ENCODE results near the gene TMEM92.
"Not testable (repeated sequence)": the region's sequence is repeated elsewhere in the genome, so short reads cannot be mapped to it uniquely, and the experiment has no call there.

TMEM92 gene

DNA sequence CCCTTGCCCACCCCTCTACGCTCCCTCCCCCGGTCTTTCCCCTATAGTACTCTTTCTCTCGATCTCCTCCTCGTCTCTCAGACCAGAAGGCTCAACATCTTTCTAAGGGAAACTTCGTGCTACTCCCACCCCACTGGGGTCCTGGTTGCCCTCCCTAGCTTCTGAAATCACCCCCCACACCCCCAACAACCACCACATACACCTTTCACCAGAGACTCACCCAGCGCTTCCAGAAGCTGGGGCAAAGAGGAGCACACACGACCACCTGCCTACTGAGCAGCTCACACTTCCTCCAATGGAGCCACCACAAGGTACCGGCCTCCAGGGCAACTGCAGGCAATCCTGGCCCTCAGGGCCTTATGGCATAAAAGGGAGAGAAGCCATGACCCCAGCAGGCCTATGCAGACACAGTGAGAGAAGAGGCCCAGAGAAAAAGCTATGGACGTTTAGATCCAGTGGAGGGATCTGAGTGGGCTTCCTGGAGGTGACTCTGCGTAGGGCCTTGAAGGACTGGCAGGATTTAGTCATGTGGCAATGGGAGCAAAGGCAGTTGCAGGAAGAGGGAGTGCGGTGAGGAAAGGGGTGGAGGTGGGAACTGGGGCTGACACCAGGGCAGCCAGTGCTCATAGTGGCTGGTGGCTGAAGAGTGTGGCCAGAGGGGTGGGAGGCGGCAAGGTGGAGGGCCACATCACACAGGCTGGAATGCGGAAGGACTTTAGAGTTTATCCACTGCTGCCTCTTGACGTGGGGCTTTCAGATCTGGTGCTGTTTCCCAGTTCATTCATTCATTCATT lies 12.1 kb upstream of the TMEM92 start:
- no peak for FAIRE-seq

DNA sequence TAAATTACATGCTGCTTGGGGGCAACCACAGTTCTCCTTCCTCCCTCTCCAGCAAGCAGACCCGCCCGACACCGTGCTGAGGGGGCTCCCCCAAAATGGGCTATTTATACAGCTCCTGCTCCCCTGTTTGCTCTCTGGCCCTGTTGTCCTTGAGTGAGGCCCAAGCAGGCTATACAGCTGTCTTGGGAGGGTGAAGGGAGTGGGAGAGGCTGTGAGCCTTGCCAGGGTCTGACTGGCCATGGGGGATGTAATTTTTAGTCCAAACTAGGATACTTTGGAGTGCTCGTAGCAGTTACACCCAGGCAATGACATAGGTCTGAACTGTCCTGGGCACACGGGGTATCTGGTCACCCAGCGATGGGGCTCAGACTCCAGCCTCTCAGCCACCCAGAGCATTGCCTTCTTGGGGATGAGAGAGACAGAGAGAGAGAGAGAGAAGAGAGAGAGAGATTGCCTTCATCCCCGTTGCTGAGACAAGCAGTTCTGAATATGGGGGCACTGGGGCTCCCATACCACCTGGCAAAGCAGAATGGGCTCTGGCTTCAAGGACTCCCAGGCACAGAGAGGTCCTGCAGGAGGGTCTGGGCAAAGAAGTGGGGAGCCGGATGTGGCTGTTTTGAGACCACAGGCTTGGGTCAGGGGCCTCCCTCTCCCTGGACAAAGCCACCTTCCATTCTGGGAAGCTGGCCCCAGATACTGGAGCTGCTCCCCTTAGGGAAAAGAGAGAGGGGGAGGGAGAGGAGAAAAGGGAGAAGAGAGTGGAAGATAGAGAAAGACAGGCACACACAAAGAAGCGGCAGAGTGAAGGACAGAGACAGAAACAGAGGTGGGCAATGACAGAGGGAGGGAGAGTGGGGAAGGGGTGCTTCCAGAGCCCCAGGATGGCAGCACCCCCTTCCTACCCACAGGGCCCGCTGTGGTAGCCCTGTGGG lies 10.7 kb upstream of the TMEM92 start:
- no peak for FAIRE-seq

DNA sequence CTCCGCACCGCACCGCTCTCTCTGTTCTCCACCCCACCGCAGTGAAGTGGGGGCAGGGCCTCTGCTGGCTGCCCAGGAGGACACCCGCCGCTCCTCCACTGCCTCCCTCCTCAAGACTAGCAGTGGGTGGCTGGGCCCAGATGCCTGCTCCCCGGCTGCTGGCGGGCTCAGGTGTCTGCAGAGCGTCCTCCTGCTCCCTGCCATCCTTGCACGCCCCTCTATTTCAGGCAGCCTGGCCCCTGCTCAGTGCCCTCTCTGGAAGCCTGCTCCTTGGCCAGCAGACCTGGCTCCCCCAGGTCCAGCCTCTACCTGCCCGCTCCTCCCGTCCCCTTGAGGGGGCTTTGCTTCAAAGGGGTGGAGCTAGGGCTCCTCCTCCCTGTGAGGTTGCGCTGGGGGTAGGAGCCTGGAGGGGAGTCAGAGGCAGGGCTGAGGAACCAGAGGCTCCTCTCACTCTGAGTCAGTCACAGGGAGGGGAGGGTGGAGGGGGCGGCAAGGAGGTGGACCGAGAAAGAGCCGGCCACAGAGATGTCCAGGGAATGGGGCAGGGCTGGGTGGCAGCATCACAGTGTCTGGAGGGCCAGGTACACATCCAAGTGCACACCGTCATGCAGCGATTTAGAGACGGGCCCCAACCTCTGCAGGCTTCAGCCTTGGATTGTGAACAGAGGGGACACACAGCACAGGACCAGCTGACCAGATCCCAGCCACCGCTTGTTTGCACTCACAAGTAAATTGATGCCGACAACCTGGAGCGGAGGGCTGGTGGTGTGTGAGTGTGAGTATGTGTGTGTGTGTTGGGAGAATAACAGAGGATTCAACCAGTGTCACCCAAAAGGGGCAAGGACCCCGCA lies 9.8 kb upstream of the TMEM92 start:
- no peak for FAIRE-seq

DNA sequence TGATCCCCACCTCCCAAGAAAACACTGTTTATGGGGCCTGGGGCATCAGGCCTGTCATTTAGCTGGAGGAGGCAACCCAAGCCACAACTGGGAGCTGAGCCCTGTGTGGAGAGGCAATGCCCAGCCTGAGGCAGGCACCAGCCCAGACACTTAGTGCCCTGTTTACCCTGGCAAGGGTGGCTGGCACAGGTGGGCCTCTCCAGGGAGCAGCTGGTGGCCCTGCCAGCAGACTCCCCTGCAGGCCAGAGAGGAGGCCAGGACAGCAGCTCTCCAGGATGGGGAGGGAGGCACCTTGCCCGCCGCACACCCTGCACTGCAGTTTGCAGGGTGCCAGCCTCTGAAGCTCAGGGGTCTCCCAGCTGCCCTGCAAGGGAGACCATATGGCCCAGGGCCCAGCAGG lies 9.1 kb upstream of the TMEM92 start:
- FAIRE-seq: no peak

DNA sequence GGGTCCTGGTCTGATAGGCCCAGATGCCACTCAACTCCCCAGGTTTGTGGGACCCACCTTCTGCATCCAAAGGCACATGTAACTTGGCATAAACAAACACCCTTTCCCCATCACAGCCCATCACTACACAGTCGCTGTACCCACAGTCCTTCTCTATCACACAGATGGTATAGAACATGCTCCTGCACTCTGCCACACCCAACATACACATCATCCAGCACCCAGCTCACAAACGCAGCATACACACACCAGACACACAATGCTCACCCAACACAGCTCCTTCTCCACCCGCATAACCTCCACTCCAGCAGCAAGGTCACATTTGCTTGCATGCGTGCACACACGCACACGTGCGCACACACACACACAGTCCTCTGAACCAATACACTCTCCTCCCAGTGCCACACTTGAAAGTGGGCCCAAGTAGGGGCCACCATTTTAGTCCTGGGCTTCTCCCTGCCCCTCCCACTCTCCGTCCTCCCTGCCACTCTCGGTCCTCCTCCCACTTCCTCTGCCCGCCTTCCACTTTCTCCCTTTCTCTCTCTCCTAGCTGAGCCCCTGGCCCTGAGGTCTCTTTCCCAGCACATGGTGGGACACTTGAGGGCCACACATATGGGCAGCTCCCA lies 8.5 kb upstream of the TMEM92 start:
- FAIRE-seq: no peak

DNA sequence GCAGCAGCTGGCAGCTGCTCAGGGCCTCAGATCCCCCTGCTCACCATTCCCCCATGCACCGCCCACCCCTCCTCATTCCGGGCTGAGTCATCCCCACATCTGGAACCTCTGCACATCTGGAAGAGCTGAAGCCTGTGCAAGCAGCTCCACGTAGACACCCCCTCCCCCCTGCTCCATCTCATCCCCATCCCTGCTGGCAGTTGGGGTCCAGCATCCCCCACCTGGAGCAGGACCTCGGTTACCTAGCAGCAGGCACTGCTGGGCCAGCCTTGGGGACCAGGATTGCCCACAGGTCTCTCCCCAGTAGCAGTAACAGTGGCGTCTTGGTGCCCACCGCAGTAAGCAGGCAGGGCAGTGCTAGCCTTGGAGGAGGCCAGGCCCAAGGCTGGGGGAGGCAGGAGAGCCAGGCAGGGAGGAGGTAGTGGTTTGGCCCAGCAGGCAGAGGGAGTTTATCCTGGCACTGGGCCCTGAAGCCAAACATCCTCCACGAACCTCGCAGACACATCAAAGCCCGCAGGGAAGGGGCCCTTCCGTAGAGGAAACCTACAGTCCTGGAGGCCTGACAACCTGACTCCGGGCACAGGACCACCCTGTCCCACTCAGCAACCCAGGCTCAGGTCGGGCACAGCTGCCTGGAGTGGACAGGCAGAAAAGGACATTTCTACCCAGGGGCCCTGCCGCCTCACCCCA lies 7.7 kb upstream of the TMEM92 start:
- no peak for FAIRE-seq

DNA sequence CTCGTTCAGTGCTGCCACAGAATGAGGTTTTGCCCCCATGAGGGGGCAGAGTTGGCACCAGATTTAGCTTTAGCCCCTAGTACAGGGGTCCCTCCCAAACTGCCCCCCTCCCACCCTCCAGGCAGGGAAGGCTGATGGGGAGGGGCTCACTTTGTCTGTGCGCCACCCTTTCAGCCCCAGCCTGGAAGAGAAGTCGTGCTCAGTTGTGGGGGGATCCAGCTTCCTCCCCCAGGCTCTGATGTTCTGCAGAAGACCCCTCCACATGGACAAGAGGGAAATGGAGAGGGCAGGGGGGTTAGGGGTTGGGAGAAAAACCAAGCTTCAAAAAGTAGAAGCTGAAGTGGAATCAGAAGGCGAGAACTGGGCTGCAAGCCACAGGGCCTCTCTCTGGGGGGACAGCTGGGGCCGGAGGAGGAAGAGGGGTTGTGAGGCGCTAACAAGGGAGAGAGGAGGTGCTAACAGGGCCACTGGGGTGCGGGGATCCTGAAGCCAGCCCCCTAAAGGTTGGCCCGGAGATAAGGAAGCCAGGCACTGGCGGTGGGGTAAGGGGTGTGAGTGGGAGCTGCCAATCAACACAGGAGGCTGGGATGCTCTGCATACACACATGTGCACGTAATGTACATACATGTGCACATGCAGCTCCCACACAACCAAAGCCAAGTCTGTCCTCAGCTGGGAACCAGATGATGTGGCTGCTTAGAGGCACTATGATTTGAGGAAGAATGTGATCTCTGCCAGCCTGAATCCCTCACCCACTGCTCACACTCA lies 7.0 kb upstream of the TMEM92 start:
- FAIRE-seq: no peak

DNA sequence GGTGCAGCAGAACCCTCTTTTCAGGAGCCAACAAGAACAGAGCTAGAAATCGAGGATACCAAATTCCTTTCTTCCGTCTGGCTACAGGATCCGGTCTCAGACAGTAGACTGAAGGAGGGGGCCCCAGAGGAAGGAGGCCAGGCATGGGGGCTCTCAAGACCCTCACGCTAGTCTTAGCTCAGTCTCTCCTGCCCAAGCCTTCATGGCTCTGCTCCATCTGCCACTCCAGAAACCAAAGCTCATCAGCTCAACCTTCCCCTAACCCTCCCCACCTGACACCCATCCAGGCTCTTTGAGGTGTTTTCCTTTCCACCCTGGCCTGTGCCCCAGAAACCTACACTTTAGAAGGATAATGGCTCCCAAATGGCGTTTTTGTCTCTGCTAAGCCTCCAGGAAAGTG lies 6.2 kb upstream of the TMEM92 start:
- no peak for FAIRE-seq

DNA sequence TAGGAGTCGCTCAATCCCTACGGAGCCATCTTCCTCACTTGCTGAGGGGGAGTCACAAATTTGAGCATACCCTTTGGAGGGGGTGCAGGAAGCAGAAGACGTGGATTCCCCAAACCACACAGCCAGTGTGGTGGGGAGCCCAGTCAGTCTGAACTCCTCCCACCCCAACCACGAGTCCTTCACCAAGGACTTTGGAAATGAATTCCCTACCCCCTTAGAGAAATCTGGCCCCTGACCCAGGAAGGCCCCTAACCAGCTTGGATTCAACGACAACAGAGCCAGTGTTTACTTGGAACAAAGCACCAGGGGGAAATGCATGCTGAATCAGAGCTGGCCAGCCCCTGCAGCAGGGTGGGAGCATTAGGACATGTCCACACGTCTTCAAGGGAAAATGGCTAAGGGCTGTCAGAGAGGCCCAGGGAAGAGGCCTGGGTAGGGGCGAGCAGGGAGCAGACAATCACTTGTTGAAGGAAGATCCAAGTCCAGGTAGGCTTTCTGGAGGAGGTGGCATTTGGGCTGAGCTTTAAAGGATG lies 5.5 kb upstream of the TMEM92 start:
- no peak for FAIRE-seq

DNA sequence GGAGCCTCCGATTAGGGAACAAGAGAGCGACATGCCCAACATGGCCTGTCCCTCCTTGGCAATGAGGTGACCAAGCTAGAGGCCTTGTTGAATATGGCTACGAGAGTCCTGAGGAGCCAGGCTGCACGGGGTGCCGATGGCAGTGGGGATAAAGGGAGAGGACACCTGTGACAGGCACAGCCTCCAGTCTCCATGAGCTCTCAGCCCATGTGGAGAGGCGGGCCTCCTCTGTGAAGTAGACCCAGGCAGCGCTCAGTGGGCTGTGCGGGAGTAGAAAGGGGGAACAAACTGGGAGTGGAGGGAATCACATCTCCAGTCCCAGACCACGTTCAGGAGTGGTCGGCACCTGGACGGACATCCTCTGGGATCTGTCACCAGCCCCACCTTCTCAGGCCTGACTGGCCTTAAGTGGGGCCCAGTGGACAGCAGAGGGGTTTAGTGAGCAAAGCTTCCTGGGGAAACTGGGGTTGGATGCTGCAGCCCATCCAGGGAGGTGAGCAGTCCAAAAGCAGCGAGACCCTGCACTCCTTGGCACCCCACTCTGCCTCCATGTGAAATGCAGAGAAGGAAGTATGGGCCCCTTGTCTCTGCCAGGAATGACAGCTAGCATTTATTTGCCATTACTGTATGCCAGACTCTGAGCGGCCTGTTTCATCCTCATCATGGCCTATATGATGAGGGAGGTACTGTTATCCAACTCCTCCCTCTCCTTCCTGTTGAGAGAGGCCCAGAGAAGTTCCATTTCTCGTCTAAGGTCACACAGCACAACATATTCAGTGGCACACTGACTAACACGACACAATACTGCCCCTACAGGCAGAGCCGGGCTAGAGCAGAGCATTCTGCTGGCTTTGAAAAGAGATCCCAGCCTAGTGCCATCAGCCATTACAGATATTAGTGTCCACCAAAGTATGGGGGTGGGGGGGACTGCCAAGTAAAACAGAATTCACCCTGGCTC lies 4.5 kb upstream of the TMEM92 start:
- no peak for FAIRE-seq

DNA sequence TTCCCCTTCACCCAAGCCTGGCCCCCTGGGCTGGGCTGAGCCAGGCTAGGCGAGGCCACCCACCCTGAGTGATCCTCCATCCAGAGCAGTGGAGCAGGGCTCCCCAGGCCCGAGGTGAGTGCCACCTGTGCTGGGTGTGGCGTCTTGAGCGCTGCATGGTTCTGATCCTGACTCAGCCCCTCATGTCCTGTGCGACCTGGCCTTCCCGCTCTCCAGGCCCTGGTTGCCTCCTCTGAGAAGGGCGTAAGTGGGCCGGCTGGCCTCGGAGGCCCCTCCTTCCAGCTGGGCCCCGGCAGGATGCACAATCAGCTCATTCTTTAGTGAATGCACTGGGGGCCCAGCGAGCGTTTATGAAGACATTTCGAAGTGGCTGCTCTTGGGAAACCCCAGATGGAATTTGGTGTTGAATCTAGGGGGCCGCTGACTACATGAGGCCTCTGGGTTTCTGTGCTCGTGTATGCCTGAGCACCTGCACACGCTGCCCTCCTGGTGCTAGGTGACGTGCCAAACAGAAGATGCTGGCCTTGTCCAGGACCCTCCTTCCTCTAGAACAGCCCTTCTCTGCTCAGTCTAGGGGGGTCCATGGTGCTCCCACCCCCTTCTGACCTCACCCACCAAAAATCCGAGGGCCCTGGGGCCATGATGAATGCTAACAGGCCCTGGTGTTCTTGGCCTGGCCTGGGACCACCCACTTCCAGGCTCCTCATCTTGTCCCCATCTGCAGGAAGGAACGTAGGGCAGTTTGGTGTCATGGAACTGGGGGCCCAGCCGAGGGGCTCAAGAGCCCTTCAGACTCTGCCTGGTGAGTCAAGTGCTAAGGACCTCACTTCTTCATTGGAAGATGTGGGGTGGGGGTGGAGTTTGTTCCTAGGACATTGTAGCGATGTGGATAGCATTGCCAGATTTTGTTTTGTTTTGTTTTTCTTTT lies 3.6 kb upstream of the TMEM92 start:
- FAIRE-seq: no peak

DNA sequence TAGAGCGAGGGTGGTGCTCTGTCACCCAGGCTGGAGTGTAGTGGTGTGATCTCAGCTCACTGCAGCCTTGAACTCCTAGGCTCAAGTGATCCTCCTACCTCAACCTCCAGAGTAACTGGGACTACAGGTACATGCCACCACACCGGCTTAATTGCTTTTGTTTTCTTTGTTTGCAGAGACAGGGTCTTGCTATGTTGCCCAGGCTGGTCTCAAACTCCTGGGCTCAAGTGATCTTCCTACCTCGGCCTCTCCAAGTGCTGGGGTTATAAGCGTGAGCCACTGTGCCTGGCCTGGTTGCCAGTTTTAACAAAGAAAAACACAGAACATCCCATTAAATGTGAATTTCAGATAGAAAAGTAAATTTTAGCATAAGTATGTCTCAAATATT lies 2.9 kb upstream of the TMEM92 start:
- FAIRE-seq: not testable (repeated sequence)

DNA sequence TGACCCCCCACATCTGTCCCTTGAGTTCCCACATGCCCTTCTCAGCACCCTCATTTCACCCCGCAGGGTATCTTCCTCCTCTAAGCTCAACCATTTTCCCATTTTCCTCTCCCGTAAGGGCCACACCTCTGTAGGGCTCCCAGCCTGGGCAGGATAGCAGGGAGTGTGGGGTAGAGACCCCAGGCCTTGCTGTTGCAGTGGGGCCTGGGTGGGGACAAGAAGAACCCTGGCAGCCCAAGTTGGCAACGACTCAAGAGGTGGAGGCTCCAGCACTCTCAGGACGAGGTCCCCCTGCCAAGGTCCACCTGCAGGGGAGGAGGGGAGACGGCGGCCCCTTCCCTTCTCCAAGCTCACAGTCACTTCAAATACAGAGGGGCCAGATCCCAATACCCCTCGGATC lies 2.0 kb upstream of the TMEM92 start:
- no peak for FAIRE-seq

DNA sequence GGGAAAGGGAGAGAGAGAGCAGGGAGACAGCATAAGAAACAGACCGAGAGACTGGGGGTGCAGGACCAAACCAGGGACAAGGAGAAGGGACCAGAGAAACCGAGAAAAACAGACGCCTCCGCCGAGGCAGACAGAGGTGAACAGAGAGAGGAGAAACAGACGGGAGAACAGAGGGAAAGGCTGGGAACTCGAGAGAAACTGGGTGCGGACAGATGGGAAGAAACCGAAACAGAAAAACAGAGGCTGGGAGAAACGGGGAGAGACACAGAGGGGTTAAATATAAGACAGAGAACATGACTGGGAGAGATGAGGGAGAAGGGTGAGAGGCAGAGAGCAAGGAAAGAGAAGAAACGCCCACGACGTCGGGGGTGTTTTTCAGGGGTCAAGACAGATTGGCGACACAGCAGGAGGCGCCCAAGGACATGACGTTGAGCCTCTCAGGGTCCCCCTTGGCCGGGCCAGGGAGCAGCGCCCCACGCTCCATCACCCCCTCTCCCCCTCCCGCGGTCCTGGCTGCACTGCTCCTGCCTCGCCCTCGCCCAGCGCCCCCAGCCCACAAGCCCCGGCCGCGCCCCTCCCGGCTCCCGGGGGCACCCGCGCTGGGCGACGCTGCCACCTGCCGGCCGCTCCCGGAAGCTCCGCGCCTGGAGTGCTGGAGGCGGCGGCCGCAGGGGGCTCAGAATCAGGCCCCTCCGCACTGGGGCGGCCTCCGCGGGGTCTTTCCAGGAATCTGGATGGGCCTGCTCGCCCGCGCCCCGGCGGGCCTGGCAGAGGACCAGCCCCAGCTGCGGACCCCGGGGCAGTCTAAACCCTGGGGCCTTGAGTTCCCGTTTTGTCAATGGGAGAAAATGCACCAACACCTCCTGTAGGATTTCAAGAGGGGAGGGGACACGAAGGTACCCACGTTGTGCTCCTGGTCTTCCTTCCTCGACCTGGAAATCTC lies 1.3 kb upstream of the TMEM92 start:
- FAIRE-seq: no peak

DNA sequence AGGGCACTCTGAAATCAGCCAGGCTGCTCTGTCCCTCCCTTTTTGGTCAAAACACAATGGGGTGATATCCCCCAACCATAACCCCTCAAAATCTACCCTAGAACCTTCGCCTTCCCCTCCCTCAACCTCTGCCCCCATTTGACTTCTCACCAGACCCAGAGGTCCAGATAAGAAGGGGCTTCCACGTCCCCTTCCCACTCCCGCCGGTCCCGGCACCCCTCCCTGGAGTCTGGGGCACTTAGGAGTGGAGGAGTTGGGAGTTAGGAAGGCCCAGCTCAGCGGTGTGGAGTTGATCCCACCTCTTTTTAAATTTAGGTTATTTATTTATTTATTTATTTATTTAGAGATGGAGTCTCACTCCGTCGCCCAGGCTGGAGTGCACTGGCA lies 619 bp upstream of the TMEM92 start:
- no peak for FAIRE-seq

DNA sequence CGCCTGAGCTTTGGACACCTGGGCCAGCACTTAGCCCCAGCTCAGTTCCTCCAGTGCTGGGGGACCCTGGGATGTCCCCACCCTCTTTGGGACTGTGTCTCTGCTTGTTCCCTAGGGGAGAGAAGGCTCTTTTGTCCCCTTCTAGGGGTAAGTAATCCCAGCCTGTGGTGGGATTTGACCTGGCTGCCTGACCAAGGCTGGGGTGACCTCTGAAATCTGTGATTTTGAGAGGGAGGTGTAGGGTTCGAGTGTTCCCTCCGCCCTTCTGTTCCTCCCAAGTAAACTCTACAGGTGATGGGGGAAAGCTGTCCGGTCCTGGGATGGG lies 593 bp downstream of the TMEM92 start:
- no peak for FAIRE-seq

DNA sequence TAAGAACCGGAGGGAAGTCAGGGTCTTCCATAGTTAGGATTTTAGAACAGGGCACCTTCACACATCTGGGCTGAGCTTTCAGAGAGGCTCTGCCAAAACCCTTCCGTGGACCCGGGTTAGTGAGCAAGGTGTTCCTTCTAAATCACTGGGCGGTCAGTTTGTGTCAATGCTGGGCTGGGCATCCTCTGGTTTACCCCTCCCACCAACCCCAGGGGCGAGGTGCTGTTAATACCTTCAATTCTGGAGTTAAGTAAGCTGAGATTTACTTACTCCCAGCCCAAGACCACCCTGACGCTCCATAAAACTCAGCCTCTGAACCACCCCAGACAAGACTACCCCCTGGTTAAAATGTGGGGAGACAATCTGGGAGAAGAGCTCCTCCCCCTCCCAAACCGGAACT lies 1.0 kb downstream of the TMEM92 start:
- no peak for FAIRE-seq
